Progenitor cell of endocrine pancreas (in vitro differentiated cells): ENCODE data around the gene DPH7. TPM values are rescaled to one million over a fixed set of nuclear protein-coding genes. Genes with fewer than 3 reads are reported as not detected.
A peak's percentile ranks its signal among the peaks of the same experiment; 100 is the strongest.

Experiments
- DNase-seq: peaks from one replicate; pipeline ENCODE4 v3.0.0; 2021; ENCODE audit warnings: low spot score; ENCODE audit not compliant: unreplicated experiment
- H3K27ac Mint-ChIP-seq: 2 replicates; pipeline ENCODE4 v1.8.0; 2021; ENCODE audit warnings: mild to moderate bottlenecking, moderate library complexity, mixed read lengths
- H3K27me3 Mint-ChIP-seq: 2 replicates; pipeline ENCODE4 v1.8.0; 2021; ENCODE audit warnings: mixed read lengths
- H3K36me3 Mint-ChIP-seq: 2 replicates; pipeline ENCODE4 v1.8.0; 2022; ENCODE audit warnings: mixed read lengths; ENCODE audit not compliant: insufficient read depth
- H3K4me1 Mint-ChIP-seq: 2 replicates; pipeline ENCODE4 v1.8.0; 2021; ENCODE audit warnings: low read depth, mixed read lengths
- H3K4me3 Mint-ChIP-seq: 2 replicates; pipeline ENCODE4 v1.8.0; 2021; ENCODE audit warnings: low read depth, mild to moderate bottlenecking, moderate library complexity, mixed read lengths
- H3K9me3 Mint-ChIP-seq: 2 replicates; pipeline ENCODE4 v1.8.0; 2021; ENCODE audit warnings: low read depth, mixed read lengths
- CTCF ChIP-seq: fragments of 200-600 bp; sonication (generic); IDR thresholded peaks from one replicate; pipeline ENCODE4 v1.5.0; 2021; ENCODE audit warnings: antibody characterized with exemption, mild to moderate bottlenecking; ENCODE audit not compliant: unreplicated experiment
- total RNA-seq: library from RNA; stranded (reverse); gene quantifications from 2 replicates; pipeline ENCODE4 v1.2.1, GENCODE V29; 2021

DPH7 gene
- total RNA-seq, 1 donor from 2014 or later, result 58.8 TPM

DNA sequence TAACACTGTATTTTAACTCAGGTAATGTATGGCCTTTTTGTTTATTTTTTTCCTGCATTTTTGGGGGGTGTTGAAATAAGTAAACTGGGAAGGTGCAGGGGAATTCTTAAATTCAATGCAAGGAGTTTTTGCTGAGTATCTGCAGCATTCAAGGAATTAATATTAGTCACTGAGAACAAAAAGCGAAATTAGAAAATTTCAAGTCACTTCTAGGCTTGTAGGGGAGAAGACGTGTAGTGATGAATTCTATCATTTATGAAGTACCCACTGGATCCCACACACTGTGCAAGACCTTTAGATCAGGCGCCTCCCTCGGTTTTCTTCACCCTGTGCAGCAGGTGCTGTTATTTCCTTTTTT is 41.3 kb upstream of the DPH7 start:
- Mint-ChIP-seq H3K27ac (peak overlapping the region; percentile 94), H3K36me3 (peaks cover 4% of the 10 kb centered on the region), H3K4me3 (peak overlapping the region; percentile 87), H3K9me3 (no peaks in the 10 kb centered on the region), H3K4me1 (peaks cover 25% of the 10 kb centered on the region), H3K27me3 (no peaks in the 10 kb centered on the region)
- DNase-seq, result no peak
- TF ChIP-seq CTCF, result no peak

DNA sequence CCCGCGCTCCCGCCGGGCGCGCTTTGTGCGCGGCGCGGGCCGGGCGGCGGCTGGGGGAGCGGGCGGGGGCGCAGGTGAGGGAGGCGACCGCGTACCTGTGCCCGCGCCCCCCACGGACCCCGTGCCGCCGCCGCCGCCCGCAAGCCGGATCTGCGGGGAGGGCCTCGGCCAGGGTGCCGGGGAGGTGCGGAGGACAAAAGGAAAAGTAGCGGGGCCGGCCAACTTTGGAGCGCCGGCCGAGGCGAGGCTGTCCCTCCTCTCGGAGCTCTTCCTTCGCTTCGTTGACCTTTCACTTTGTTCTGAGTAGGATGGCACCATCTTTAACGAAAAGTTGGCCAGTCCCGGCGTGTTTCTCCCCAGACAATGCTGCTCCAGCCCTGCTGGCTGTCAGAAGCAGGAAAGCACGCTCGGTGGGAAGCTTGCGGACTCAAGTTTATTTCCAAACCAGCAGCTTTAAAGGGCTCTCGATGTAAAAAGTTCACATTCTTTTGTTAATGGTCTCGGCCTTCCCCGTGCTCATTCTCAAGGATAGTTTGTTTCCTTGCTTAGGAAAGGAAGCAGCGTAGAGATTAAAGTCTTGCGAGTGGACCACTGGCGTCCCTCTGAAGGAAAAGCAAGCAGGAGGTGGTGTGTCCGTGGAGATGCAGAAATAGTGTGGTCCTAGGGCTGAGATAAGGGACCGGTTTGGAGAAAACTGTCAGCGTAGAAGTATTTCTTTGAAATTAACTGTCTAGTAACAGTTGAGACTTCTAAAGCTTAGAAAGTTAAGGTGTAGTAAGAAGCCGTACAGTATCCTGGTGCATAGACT is 40.7 kb upstream of the DPH7 start:
- H3K27ac Mint-ChIP-seq, result peak overlapping the region; percentile 94
- DNase-seq, result peak; percentile 37
- peaks cover 25% of the 10 kb centered on the region for H3K4me1 Mint-ChIP-seq
- peak overlapping the region; percentile 87 for H3K4me3 Mint-ChIP-seq
- TF ChIP-seq CTCF, result no peak
- H3K27me3 Mint-ChIP-seq, result no peaks in the 10 kb centered on the region
- H3K36me3 Mint-ChIP-seq, result peaks cover 6% of the 10 kb centered on the region
- H3K9me3 Mint-ChIP-seq, result no peaks in the 10 kb centered on the region

DNA sequence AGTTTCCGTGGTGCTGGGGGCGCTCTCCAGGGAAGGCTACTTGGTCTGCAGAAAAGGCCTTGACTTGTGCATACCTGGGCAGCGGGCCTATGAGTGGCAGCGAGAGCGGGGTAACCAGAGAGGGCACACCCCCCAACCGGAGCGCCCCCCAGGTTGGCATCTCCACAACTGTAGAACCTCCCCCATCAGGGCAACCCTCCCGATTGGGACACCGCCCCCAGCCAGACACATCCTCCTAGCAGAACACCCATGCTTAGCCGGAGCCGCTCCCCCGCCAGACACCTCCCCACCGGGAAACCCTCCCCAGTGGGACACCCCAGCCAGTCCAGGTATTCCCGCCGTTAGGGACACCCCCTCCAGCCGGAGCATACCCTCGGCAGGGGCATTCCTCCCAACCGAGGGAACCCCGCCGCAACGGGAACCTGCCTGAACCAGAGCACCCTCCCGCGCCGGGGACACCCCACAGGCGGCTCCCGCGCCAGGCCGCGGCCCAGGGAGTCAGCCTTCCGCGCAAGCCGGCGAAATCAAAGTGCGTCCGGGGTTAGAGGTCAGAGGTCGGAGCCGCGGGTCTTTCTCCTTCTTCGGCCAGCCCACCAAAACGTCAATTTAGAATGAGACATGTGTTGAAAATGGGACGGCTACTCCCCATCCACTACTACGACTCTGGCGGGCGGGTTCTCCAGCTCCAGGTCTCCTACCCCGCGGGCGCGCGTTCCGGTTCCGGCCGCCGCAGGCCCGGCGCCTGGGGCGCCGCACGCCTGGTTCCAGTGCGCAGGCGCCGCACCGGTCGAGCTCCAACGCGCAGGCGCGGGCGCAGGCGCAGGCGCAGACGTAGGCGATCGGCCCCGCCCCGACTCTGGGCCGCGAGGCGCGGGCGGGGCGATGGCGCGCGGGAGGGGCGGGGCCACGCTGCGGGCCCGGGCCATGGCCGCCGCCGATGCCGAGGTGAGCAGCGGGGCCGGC is 39.7 kb upstream of the DPH7 start, which contains the start of gene EHMT1:
EHMT1 (plus strand) TSS at position 901 of the 963 bp plus-strand sequence; CDS start at position 925, 24 bp downstream.
- H3K27ac Mint-ChIP-seq, result peak within 1 kb of the TSS; percentile 96
- H3K9me3 Mint-ChIP-seq, result no peaks in the 10 kb centered on the region
- DNase-seq, result peak; percentile 90
- TF ChIP-seq CTCF, result no peak
- H3K4me3 Mint-ChIP-seq, result peak within 1 kb of the TSS; percentile 87
- peaks cover 25% of the 10 kb centered on the region for H3K4me1 Mint-ChIP-seq
- H3K36me3 Mint-ChIP-seq, result peaks cover 4% of the 10 kb centered on the region
- no peaks in the 10 kb centered on the region for H3K27me3 Mint-ChIP-seq

GRCh38 chr9:137615387-137615871 is 36.7 kb upstream of the DPH7 start:
- H3K27me3 Mint-ChIP-seq, result no peaks in the 10 kb centered on the region
- H3K4me1 Mint-ChIP-seq, result peaks cover 24% of the 10 kb centered on the region
- H3K36me3 Mint-ChIP-seq, result peaks cover 4% of the 10 kb centered on the region
- H3K4me3 Mint-ChIP-seq, result no peak overlapping the region
- H3K9me3 Mint-ChIP-seq, result no peaks in the 10 kb centered on the region
- H3K27ac Mint-ChIP-seq, result no peak overlapping the region
- no peak for TF ChIP-seq CTCF
- DNase-seq, result no peak
